DMS 273 treated with DMSO at 0.1 percent for 48 hours (cell line): ENCODE results near the gene GAD1.

Experiments used
- DNase-seq: peaks from one replicate; lab custom pipeline; 2025; lab: John Stamatoyannopoulos, UW

The GAD1 gene

DNA sequence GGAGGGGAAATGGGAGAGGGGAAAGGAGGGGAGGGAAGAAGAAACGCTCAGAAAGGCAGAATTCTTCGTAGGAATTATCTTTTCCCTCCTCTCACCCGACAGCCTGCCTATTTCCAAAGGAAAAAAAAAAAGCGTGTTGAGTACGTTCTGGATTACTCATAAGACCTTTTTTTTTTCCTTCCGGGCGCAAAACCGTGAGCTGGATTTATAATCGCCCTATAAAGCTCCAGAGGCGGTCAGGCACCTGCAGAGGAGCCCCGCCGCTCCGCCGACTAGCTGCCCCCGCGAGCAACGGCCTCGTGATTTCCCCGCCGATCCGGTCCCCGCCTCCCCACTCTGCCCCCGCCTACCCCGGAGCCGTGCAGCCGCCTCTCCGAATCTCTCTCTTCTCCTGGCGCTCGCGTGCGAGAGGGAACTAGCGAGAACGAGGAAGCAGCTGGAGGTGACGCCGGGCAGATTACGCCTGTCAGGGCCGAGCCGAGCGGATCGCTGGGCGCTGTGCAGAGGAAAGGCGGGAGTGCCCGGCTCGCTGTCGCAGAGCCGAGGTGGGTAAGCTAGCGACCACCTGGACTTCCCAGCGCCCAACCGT lies at the start of gene GAD1:
TSS of gene GAD1 (plus strand) at position 384 of the 589 bp plus-strand sequence. CDS start 1,705 bp downstream, outside the sequence.
- DNase-seq, result peak; percentile 75

DNA sequence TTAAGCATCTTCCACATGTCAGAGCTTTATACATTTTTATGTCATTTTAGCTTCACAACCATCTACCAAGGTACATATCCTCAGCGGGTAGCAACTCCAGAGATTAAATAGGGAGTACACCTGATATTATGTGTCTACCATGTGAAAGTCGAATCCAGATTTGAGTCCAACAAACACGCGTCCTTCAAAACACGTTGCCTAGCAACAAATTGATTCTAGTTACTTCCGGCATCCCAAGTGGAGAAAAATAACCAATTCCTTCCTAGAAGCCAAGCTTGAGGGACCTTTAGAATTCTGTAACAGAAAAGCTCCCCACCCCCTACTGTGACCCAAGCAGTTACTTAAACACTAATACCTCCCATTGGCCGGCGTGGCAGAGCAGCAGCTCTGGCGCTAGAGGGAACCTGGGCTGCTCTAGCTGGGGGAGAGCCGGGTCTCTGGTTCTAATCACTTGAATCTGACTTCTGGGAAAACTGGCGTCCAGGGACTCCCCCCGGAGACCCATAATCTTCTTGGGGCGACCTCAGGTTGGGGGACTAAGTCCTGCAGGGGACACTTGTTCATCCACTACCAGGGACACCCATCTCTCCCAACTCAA lies 46.6 kb upstream of the GAD1 start, which contains the start of gene ERICH2:
TSS of gene ERICH2 (plus strand) at position 371 of the 598 bp plus-strand sequence. CDS start 304 bp downstream, outside the sequence.
- peak; percentile 60 for DNase-seq

DNA sequence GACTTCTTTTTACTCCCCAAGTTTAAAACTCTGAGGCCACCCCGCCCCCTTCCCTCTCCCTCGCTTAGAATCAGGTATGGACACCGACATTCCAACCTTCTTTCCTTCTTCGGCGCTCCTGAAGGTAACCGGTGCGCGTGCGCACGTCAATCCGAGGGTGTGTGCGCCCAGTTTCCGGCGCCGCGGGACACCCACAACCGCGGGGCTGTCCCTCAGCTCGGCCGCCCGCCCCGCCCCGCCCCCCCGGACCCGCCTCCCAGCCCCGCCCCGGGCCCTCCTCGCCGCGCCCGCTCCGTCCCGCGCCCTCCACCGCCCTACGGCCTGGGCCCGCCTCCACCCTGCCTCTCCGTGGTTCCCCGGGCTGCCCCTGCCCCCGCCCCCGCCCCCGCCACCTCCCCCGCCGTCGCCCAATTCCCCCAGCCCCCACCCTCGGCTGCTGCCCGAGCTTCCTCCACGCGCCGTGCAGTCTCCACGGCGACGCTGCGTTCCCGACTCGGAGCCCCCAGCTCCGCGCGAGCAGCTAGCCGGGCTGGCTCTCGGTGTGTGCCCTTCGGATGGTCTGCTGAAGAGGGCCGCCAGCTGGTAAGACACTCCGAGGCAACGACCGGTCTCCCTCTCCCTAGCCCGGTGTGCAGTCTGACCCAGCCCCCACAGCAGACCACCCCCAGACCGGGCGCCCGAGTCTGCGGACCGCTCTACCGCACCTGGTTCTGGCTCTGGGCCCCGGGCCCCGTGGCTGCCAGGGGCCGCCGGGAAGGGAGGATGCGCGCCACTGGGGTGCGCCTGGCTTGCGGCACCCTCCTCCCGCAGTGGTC lies 45.9 kb upstream of the GAD1 start:
- DNase-seq, result peak; percentile 57

DNA sequence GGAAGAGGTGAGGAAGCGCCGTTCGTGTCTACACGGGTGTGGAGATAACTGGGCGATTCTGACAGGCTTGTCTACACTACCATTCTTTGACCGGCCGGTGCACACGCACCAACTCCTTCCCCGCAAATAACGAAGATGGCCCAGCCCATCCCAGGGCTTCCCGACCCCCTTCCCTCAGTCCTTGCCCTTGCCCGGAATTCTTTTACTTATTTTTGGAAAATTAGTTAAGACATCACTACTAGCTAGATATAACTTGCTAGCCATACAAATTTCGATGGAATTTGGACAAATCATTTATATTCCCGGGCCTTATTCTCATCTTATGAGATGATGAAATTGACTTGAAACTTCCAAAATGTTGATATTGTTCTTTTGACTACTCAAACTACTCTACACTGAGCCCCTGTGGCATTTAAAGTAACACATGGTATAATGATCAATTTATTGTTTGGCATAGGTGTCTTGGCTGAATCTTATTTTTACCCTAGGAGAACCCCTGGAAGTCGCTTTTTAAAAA lies 45.2 kb upstream of the GAD1 start:
- no peak for DNase-seq

DNA sequence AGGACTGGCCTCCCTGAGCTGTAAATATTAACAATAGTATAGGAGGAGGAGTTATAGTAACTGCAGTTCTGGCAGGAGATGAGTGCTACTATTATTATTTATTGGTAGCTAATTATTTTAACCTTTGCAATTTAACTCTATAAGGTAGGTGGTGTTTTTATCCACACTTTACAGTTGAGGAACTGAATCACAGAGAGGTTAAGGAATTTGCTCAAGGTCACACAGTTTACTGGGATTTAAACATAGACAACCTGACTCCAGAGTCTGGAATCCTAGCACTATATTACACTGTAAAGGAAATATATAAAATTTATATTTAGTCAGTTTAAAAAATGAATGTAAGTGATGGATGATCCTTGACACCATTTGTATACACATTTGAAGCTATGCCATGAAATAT lies 44.4 kb upstream of the GAD1 start:
- DNase-seq, result no peak

DNA sequence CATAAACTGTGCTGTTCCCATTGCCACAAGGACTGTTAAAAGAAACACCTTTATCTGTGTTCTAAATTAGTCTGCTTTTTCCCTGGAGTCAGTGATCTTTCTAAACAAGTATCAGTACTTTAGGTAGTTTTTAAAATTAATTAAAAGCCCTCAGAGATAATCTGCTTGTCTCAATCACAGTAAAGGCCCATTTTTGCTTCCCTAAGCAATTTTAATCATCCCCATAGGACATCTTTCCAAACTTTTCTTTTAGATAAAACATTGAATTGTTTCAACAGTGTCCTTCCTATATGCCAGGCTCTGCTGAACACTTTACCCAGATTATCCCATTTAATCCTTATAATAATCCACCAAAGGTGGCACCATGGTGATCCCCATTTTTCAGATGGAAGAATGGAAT lies 42.6 kb upstream of the GAD1 start:
- no peak for DNase-seq

DNA sequence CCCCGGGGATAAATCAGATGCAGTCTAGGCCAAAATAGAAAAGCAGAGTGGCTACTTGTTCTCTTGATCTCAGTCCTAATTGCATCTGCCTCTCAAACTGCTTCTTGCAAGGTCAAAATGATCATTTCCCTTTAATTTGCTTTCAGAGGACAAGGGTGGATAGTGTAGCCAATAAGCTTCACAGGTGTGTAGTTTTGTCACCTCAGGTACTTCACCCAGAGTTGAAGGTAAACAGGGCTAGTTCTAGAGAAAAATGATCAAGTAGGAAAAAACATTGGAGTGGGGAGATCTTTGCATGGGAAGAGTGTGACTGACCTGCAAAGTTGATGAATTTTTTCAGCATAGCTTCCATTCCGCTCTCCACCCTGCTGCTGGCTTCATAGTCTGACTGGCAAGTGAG lies 37.8 kb upstream of the GAD1 start:
- no peak for DNase-seq

DNA sequence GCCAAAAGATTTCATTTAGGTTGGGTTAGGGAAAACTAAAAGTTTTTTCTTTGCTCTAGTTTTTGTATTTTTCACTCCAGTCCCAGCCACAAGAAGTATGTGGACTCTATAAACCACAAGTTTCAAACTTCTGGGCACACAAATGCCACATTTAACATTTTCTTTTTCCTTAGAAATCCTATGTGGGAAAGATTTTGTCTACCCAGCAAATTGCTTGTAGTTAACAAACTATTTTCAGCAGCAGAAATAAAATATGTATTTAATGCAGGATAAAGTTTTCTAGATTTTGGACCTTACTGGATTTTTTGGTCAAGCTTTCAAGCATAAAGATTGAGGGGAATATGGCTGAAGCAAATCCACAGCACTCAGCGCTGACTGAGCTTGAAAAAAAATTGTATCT lies 37.4 kb upstream of the GAD1 start:
- DNase-seq, result no peak

DNA sequence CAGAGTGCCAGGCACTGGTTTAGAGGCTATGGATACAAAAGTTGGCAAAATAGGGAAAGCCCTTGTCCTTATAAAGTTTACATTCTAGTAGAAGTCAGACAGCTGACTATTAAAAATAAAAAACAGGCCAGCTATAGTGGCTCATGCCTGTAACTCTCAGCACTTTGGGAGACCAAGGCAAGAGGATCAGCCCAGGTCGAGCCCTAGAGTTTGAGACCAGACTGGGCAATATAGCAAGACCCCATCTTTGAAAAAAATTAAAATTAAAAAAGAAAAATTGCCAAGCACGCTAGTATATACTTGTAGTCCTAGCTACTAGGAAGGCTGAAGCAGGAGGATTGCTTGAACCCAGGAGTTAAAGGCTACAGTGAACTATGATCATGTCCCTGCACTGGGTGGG lies 34.0 kb upstream of the GAD1 start:
- DNase-seq, result no peak

DNA sequence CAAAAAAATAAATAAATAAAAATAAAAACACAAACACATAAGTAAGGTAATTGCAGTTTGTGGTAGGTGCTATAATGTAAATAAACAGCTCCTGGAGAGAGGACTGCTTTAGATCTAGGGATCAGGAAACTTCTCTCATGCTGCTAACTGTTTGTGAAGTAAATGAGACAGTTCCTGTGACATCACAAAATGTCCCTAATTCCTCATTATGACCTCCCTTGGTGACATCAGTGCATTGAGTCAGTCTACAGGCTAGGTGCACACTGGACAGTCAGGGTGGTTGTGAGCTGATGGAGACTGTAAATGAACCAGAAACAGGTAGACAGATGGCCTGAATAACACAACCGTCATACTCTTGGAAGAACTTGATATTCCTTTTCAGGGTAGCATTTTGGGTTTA lies 33.1 kb upstream of the GAD1 start:
- no peak for DNase-seq

DNA sequence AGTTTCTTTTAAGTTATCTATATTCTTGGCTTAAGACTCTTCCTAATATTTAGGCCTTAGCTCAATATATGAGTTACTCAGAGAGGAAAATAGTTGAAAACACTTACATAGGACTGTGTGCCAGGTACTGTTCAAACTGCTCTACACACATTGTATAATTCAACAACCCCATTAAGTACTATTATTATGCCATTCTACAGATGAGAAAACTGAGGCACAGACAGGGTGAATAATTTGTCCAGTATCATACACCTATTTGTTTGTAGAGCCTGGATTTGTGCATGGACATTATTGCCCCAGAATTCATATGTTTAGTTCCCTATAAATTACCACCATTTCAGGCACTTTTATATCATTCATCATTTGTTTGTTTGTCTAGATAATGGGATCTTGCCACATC lies 17.7 kb upstream of the GAD1 start:
- DNase-seq, result no peak

DNA sequence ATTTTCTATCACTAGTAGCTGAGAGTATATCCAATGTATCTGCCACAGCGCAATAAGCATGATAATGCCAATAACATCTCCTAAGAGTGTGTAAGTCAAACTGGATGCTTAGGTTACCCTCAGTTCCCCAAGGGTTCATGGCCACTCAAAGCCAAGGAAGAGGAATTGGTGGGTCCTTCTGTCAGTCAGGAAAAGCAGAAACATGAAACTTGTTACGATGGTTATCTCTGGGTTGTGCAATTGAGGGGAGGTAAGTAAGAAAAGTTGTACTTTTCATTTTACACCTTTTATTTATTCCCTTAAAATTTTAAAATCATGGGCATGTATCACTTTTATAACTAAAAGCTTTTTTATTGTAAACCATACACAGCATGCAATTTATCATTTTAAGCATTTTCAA lies 10.1 kb upstream of the GAD1 start:
- no peak for DNase-seq

DNA sequence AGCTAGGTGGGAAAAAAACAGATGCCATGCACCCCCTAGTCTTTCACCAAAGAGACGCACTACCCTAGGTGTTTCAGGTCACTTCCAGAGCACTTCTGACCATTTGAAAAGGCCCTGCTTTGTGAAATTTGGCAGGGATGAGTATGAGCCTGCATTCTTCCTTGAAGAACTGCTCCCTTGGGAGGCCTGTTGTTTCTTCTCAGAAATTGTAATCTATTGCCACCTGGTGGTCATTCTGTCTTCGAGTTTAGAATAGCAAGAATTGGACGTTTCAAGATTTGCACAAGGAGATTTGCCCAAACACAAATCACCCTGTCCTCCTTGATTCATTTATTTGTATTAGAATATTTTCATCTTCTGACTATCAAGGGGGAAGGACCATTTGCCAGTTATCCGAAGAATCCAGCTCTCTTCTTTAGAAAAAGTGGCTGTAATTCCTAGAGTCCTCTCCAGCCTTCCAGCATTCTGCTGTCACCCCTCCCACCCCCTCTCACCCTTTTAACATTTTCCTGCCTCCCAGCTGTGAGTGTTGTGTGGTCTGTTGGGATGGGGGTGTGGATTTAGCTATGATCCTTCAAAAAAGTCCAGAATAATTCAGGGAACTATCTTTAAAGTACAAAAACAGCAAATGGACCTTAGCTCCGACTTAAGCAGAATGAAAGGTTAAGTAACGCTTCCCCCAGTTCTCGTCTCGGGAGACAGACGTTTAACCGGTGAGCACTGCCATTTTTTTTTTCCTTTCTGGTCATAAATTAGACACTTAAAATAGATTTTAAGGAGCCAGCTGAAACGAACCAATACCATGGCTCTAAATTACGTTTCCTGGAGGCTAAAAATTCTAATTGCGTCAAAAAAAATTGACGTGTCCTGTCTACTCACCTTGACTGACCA lies 3.7 kb upstream of the GAD1 start:
- peak; percentile 30 for DNase-seq

DNA sequence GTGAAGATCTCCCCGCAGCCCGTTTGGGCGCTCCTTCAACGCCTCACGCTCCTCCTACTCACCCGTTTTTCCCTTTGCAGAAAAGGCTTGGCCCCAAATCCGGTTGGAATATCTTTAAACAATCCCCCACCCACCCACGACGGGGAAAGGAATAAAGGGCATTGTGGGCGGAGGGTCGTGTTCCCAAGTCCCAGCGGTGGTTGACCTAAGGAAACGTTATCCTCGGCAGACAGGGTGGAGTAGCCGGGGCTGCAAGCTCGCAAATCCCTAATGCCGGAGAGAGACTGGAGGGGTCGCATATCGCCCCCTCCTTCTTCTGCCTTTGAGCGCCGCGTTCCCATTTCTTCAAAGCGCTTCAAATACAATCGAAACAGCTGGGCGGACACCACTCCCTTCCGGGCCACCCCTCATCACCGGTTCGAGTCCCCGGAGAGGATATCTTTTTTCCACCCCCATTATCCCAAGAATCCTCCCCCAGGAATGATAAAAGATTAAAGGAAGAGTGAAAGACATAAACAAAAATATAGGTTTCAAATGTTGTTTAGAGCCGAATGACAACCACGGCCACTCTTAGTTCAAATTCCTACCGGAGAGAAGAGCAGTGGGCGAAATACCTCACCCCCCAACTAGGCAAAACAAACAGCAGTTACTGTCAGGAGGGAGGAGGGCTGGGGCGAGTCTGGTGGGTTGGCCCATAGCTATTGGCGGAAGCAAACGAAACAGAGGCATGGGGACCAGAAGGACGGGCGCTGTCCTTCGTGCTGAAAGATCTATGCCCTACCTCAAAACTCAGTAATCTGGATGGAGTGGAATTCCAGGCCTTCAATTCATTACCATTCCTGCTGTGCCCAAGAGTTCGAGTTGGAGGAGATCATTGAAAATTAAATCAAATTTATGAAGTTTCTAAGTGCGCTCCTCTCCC lies 2.8 kb upstream of the GAD1 start:
- no peak for DNase-seq

DNA sequence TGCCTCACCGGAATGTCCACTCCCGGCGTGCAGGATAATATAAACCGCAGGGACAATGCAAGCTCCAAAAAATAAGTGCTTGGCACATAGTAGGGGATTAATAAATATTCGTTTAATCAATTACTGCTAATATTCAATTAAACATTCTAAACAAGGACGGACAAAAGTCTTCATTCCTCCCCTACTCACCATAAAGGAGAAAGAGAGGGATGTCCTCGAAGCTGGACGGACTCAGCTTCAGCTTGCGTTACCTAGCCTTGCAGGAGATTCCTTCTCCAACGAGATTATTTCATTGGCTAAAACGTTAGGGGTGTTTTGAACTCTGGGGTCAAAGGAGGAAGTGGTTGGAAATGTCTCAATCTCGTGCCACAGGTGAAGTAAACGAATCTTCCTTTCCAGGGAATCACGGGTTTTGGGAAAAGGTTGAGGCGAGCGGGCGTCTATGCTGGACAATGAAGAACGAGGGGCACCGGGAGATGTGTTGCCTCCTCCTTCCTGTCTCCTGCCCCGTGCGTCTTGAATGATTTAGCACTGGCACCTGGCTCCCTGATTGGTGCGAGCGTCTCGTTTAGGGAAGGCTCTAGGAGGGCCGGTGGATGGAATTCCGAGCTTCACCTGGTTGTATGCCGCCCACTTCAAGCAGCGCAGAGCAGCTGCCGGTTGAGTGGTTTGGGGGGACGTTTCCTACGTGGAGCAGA lies 2.0 kb upstream of the GAD1 start:
- no peak for DNase-seq

DNA sequence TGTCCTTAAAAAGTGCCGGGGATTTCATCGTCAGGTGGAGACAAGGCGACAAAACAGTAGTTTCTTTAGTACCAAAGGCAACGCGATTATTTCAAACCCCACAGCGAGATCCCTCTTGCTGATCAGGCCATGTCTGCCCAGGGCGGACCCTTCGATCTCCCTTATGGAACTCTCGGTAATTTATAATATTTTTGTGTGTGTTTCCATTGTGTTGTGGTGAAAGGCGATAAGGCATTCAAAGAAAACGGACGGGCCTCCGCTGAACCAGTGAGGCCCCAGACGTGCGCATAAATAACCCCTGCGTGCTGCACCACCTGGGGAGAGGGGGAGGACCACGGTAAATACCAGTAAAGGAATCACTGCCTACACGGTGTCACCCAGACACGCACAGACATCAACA lies 1.4 kb upstream of the GAD1 start:
- DNase-seq, result no peak

DNA sequence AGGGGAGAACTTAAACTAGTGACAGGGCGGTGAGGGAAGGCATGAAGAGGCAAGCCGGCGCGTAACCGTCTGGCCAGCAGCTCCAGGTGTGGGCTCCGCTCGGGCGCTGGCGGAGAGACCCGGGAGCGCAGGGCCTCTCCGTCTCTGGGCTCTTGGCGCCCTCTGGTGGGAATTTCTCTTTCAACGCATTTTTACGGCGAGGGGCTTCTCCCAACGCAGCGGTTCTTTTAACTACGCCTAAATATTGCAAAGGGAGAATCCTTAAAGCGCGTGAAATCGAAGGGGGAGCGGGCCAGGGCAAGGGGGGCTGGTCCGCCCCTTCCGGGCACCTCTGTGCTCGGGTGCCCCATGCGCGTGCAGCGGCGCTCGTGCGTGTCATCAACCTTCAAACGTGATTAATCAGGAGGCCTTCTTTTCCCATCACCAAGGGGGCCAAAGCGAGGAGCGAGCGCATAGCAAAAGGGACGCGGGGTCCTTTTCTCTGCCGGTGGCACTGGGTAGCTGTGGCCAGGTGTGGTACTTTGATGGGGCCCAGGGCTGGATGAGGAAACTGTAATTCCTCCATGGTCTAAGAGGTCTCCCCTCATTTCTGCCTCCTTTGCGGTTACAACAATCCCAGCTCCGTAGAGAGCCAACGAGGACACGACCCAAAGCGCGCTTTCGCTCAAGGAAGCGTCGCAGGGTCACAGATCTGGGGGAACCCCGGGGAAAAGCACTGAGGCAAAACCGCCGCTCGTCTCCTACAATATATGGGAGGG lies 762 bp upstream of the GAD1 start:
- peak; percentile 56 for DNase-seq

DNA sequence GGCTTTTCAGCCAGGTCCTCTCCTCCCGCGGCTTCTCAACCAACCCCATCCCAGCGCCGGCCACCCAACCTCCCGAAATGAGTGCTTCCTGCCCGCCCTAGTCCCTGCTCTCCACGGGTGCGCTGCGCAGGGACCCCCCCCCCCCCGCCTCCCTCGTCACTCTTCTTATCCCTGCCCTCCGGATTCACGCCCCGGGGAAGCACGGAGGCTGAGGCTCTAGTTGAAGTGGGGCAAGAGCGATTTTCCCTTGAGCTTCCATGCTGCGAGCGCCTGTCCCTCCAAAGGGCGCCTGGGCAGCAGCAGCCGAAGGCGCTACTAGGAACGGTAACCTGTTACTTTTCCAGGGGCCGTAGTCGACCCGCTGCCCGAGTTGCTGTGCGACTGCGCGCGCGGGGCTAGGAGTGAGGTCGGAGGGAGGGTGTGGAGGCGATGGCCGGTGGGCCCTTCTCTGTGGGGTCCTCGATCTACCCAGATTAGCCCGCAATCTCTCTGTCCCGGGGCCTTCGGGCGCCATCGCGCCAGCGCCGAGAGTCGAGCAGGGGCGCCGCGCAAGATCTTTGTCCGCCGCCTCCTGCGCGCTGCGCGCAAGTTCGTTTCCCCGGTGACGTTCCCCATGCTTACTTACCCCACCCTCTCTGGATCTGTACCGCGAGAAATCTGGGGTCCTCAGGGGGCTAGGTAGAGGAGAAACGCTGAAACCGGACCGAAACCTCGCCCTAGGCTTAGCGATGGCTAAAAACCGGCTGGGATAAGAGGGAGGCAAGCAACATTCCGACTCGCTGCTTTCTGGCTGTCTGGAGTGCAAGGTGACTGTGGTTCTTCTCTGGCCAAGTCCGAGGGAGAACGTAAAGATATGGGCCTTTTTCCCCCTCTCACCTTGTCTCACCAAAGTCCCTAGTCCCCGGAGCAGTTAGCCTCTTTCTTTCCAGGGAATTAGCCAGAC lies 677 bp downstream of the GAD1 start:
- DNase-seq, result peak; percentile 26
